GM12878 (cell line): Measurements from ENCODE around the gene UIMC1. TPM values are rescaled to one million over a fixed set of nuclear protein-coding genes. Genes with fewer than 3 reads are reported as not detected.

Experiments used
- ATAC-seq: fragments of 200-7000 bp; cut with Tn5 transposase; 3 replicates; pipeline ENCODE4 v1.9.1; 2020; ENCODE audit warnings: mild to moderate bottlenecking, moderate library complexity
- BruUV-seq: library from RNA; stranded (reverse); fragments of 400-500 nt; replicated peaks from 2 replicates; lab custom pipeline; 2021; lab: Mats Ljungman, UMichigan
- CTCF ChIA-PET: fragments of 300-600 bp; sonication (Branson Sonifier 250); formaldehyde crosslinking; extraction: SDS; loops from one replicate; lab custom pipeline; 2021; ENCODE audit warnings: inconsistent platforms; lab: Yijun Ruan, JAX
- POLR2A ChIA-PET: fragments of 350-600 bp; formaldehyde crosslinking; extraction: SDS; loops from one replicate; lab custom pipeline; 2021; ENCODE audit warnings: inconsistent platforms; lab: Charles Lee
- RAD21 ChIA-PET: fragments of 300-600 bp; sonication (Branson Sonifier 250); formaldehyde crosslinking; loops from one replicate; lab custom pipeline; 2023; ENCODE audit warnings: antibody characterized with exemption; ENCODE audit not compliant: unreplicated experiment; lab: Charles Lee
- SMC1A ChIA-PET: fragments of 300-600 bp; sonication (Branson Sonifier 250); formaldehyde crosslinking; loops from one replicate; lab custom pipeline; 2023; ENCODE audit not compliant: unreplicated experiment, uncharacterized antibody; lab: Charles Lee
- DNase-seq: peaks from one replicate; pipeline ENCODE4 v3.0.0-alpha.2; 2011; ENCODE audit warnings: low read depth, low spot score
- FAIRE-seq: peaks from 3 replicates; lab custom pipeline; 2011; peaks lifted over from hg19 to GRCh38; lab: Jason Lieb, UNC
- H2AFZ ChIP-seq: 2 replicates; pipeline ENCODE4 v1.6.0; 2011; ENCODE audit warnings: low read depth, low read length, control low read depth; ENCODE audit not compliant: control insufficient read depth
- H3K27ac ChIP-seq: 2 replicates; pipeline ENCODE4 v1.5.1; 2011; ENCODE audit warnings: control low read depth; ENCODE audit not compliant: control insufficient read depth, insufficient read depth
- H3K27me3 ChIP-seq, 2 experiments: replicated peaks in 1 of 2; 2 replicates each; pipeline versions ENCODE4 v1.6.0 to v1.6.1; 2011; ENCODE audit warnings: low read length in 1 of 2; ENCODE audit not compliant: control insufficient read depth in 2 of 2, insufficient read depth in 2 of 2
- H3K36me3 ChIP-seq, 2 experiments: 2 replicates each; pipeline ENCODE4 v1.5.1; 2011; ENCODE audit warnings: low read length in 1 of 2; ENCODE audit not compliant: control insufficient read depth in 2 of 2, insufficient read depth in 2 of 2
- H3K4me1 ChIP-seq: 2 replicates; pipeline ENCODE4 v1.6.1; 2011; ENCODE audit warnings: mild to moderate bottlenecking, low read length, moderate library complexity, mixed read lengths; ENCODE audit not compliant: control insufficient read depth, insufficient read depth
- H3K4me2 ChIP-seq: 2 replicates; pipeline ENCODE4 v1.6.0; 2011; ENCODE audit warnings: control low read depth; ENCODE audit not compliant: control insufficient read depth, insufficient read depth
- H3K4me3 ChIP-seq: fragments of 200-600 bp; sonication (generic); 2 replicates; pipeline ENCODE4 v1.5.1; 2016
- H3K79me2 ChIP-seq: 2 replicates; pipeline ENCODE4 v1.6.0; 2011; ENCODE audit warnings: low read length; ENCODE audit not compliant: control insufficient read depth, insufficient read depth
- H3K9ac ChIP-seq: 2 replicates; pipeline ENCODE4 v1.8.0; 2011; ENCODE audit warnings: low read length, control low read depth, mixed read lengths; ENCODE audit not compliant: control insufficient read depth, insufficient read depth
- H3K9me3 ChIP-seq: replicated peaks from 3 replicates; pipeline ENCODE4 v1.5.1; 2011; ENCODE audit warnings: mild to moderate bottlenecking, low read length; ENCODE audit not compliant: control insufficient read depth, insufficient read depth
- H4K20me1 ChIP-seq: 2 replicates; pipeline ENCODE4 v1.6.0; 2011; ENCODE audit not compliant: control insufficient read depth, insufficient read depth
- CREB1 ChIP-seq: IDR thresholded peaks from 2 replicates; pipeline ENCODE4 v1.6.1; 2012; ENCODE audit warnings: low read depth, mild to moderate bottlenecking, inconsistent platforms
- GATAD2B ChIP-seq: fragments of 450-650 bp; conservative IDR thresholded peaks from 2 replicates; pipeline ENCODE4 v1.6.1; 2017; ENCODE audit warnings: low read depth, mild to moderate bottlenecking, moderate library complexity
- STAT1 ChIP-seq: fragments of 450-650 bp; conservative IDR thresholded peaks from 2 replicates; pipeline ENCODE4 v1.6.1; 2014; ENCODE audit warnings: antibody characterized with exemption, mild to moderate bottlenecking
- WGBS: methylation state at CpG from one replicate; pipeline ENCODE4 v1.1.6; 2016; ENCODE audit warnings: low lambda C conversion rate; ENCODE audit not compliant: insufficient replicate concordance, insufficient coverage; ENCODE audit errors: missing lambda C conversion rate; 5-methylcytosine and 5-hydroxymethylcytosine counted together
- in situ Hi-C: fragments of 300-500 bp; cut with MboI; formaldehyde crosslinking; loops from 9 replicates; pipeline ENCODE4 v1.14.3; 2018; ENCODE audit warnings: mixed read lengths
- intact Hi-C: fragments of 100-400 bp; cut with micrococcal nuclease; formaldehyde crosslinking; loops from one replicate; pipeline ENCODE4 v1.14.2; 2022; ENCODE audit not compliant: unreplicated experiment
- polyA plus RNA-seq, 11 experiments: library from polyadenylated mRNA; depleted of rRNA in 4 of 11; unstranded in 6 of 11; stranded (reverse) in 5 of 11; fragments of >200 nt; fragmentation: Nextera tagmentation in 4 of 11; fragmentation: Illumina TruSeq in 1 of 11; extraction: Ambion mirVana in 4 of 11; extraction: Trizol in 1 of 11; gene quantifications; 1 replicate in 1 of 11; 2 replicates in 10 of 11; pipeline versions ENCODE4 v1.2.1 to v1.2.3, GENCODE V29; 2011 to 2016; ENCODE audit warnings: inconsistent platforms in 2 of 11, missing spikeins in 2 of 11, low read depth in 1 of 11
- total RNA-seq, 4 experiments: library from RNA; depleted of rRNA in 3 of 4; stranded (reverse); fragments of >200 nt in 3 of 4; fragmentation: Illumina TruSeq in 1 of 4; extraction: Trizol in 1 of 4; gene quantifications; 2 replicates each; pipeline versions ENCODE4 v1.2.1 to v1.2.3, GENCODE V29; 2013 to 2021
- TF ChIP-seq, protein P1 (sequence below): fragments of 450-650 bp; IDR thresholded peaks from 2 replicates; pipeline ENCODE4 v1.6.1; 2016; ENCODE audit warnings: mild to moderate bottlenecking, moderate library complexity, borderline replicate concordance
- TF ChIP-seq, protein P2 (sequence below): IDR thresholded peaks from 2 replicates; pipeline ENCODE4 v1.6.1; 2012; ENCODE audit warnings: mild to moderate bottlenecking, low read depth, low read length
- TF ChIP-seq, protein P3 (sequence below): IDR thresholded peaks from 2 replicates; pipeline ENCODE4 v1.6.1; 2011; ENCODE audit warnings: low read depth, mild to moderate bottlenecking, low read length, moderate library complexity, borderline replicate concordance; ENCODE audit errors: extremely low read depth

Gene UIMC1
- total and polyA plus RNA-seq, 10 of the 15 experiments (the other 5 are each of a cell fraction or from before 2014, with no cell fraction given) = 16.2 to 51.4 (median 32.7) TPM

DNA sequence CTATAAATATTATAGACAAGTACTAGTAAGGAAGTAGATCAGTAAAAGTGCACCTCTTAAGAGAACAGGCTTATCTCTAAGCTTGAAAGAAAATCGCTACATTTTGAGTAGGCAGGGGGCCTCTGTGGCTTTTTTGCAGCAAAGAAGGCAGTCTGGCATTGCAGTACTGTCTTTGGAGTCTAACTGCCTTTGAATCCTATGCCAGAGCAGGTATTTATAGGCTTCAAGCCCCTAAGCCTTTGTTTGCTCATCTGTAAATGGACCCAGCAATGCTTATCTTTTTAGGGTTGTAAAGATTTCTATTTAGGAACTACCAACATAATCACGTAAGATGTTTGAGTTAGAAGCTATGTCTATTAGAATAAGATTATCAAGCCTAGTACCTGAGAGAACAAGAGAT lies 83.8 kb downstream of the UIMC1 start:
- FAIRE-seq (no peak), ATAC-seq (no peak), DNase-seq (no peak)
- intact Hi-C loops (no loop called here), in situ Hi-C loops (no loop called here)
- Histone ChIP-seq H3K4me3 (no peak overlapping the region), H3K36me3 (peaks cover 0 to 9% of the 10 kb centered on the region in 2 experiments; a peak in 3 of 4 replicates), H4K20me1 (no peaks in the 10 kb centered on the region), H2AFZ (no peak overlapping the region), H3K4me1 (no peaks in the 10 kb centered on the region), H3K4me2 (no peak overlapping the region), H3K9ac (no peak overlapping the region), H3K79me2 (no peaks in the 10 kb centered on the region), H3K9me3 (no peaks in the 10 kb centered on the region), H3K27ac (no peak overlapping the region), H3K27me3 (no peaks in the 10 kb centered on the region)
- no peak for TF ChIP-seq GATAD2B
- no peak for TF ChIP-seq STAT1
- TF ChIP-seq, protein P1, sequence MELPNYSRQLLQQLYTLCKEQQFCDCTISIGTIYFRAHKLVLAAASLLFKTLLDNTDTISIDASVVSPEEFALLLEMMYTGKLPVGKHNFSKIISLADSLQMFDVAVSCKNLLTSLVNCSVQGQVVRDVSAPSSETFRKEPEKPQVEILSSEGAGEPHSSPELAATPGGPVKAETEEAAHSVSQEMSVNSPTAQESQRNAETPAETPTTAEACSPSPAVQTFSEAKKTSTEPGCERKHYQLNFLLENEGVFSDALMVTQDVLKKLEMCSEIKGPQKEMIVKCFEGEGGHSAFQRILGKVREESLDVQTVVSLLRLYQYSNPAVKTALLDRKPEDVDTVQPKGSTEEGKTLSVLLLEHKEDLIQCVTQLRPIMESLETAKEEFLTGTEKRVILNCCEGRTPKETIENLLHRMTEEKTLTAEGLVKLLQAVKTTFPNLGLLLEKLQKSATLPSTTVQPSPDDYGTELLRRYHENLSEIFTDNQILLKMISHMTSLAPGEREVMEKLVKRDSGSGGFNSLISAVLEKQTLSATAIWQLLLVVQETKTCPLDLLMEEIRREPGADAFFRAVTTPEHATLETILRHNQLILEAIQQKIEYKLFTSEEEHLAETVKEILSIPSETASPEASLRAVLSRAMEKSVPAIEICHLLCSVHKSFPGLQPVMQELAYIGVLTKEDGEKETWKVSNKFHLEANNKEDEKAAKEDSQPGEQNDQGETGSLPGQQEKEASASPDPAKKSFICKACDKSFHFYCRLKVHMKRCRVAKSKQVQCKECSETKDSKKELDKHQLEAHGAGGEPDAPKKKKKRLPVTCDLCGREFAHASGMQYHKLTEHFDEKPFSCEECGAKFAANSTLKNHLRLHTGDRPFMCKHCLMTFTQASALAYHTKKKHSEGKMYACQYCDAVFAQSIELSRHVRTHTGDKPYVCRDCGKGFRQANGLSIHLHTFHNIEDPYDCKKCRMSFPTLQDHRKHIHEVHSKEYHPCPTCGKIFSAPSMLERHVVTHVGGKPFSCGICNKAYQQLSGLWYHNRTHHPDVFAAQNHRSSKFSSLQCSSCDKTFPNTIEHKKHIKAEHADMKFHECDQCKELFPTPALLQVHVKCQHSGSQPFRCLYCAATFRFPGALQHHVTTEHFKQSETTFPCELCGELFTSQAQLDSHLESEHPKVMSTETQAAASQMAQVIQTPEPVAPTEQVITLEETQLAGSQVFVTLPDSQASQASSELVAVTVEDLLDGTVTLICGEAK = no peak
- TF ChIP-seq, protein P2, sequence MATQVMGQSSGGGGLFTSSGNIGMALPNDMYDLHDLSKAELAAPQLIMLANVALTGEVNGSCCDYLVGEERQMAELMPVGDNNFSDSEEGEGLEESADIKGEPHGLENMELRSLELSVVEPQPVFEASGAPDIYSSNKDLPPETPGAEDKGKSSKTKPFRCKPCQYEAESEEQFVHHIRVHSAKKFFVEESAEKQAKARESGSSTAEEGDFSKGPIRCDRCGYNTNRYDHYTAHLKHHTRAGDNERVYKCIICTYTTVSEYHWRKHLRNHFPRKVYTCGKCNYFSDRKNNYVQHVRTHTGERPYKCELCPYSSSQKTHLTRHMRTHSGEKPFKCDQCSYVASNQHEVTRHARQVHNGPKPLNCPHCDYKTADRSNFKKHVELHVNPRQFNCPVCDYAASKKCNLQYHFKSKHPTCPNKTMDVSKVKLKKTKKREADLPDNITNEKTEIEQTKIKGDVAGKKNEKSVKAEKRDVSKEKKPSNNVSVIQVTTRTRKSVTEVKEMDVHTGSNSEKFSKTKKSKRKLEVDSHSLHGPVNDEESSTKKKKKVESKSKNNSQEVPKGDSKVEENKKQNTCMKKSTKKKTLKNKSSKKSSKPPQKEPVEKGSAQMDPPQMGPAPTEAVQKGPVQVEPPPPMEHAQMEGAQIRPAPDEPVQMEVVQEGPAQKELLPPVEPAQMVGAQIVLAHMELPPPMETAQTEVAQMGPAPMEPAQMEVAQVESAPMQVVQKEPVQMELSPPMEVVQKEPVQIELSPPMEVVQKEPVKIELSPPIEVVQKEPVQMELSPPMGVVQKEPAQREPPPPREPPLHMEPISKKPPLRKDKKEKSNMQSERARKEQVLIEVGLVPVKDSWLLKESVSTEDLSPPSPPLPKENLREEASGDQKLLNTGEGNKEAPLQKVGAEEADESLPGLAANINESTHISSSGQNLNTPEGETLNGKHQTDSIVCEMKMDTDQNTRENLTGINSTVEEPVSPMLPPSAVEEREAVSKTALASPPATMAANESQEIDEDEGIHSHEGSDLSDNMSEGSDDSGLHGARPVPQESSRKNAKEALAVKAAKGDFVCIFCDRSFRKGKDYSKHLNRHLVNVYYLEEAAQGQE = no peak
- no peak for TF ChIP-seq CREB1
- TF ChIP-seq, protein P3, sequence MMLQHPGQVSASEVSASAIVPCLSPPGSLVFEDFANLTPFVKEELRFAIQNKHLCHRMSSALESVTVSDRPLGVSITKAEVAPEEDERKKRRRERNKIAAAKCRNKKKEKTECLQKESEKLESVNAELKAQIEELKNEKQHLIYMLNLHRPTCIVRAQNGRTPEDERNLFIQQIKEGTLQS = no peak
- RAD21 ChIA-PET = no interaction called here
- 93% methylated on average over 2 of the region's 2 CpGs for WGBS
- CTCF ChIA-PET = interaction anchor here (0.9 to 1.1 kb wide), 2 partner anchors 59 to 262 kb away, joined by 3 to 6 read pairs; no protein-coding TSS in a partner anchor
- POLR2A ChIA-PET = interaction anchor here (0.6 kb wide), 1 partner anchor 91 kb away, joined by 8 read pairs; no protein-coding TSS in a partner anchor
- no TSS peak for BruUV-seq
- SMC1A ChIA-PET = interaction anchor here (0.7 to 1.3 kb wide), 4 partner anchors 10 to 1196 kb away, joined by 3 to 4 read pairs (median 3); no protein-coding TSS in a partner anchor
